ENCODE measurements around the gene CCDC91. TPM values are rescaled to one million over a fixed set of nuclear protein-coding genes. Genes with fewer than 3 reads are reported as not detected.
"Not testable (repeated sequence)": the region's sequence is repeated elsewhere in the genome, so short reads cannot be mapped to it uniquely, and the experiment has no call there.

Gene CCDC91
- total and polyA plus RNA-seq, 2 donors from 2014 or later: 17.5 to 35.7 TPM

DNA sequence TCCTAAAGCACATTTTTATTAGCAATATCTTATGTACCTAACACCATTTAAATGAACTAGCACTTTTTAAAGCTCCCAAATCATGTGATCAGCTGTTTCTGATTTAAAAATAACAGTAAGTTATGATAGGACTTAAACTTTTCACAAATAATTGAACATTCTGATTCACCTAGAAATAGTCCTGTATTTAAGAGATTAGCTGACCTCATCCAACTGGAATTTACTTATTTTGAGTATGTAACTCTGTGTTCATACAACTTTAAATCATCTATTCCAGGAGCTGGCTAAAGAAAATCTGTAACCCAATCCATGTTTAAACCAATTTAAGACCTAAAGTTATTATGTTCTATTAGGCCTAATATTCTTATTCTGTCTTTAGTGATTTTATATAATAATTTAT, 184.3 kb downstream of the CCDC91 start:
- H3K27me3 ChIP-seq (ENCODE audit: control insufficient read depth, insufficient read depth, low read length): no peaks in the 10 kb centered on the region
- intact Hi-C loops (cut with DNase I): no loop called here
- no peak for FAIRE-seq
- H3K4me3 ChIP-seq (ENCODE audit: low read length in 3 of 3): no peak overlapping the region
- TF ChIP-seq, protein P1, sequence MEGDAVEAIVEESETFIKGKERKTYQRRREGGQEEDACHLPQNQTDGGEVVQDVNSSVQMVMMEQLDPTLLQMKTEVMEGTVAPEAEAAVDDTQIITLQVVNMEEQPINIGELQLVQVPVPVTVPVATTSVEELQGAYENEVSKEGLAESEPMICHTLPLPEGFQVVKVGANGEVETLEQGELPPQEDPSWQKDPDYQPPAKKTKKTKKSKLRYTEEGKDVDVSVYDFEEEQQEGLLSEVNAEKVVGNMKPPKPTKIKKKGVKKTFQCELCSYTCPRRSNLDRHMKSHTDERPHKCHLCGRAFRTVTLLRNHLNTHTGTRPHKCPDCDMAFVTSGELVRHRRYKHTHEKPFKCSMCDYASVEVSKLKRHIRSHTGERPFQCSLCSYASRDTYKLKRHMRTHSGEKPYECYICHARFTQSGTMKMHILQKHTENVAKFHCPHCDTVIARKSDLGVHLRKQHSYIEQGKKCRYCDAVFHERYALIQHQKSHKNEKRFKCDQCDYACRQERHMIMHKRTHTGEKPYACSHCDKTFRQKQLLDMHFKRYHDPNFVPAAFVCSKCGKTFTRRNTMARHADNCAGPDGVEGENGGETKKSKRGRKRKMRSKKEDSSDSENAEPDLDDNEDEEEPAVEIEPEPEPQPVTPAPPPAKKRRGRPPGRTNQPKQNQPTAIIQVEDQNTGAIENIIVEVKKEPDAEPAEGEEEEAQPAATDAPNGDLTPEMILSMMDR (IDR thresholded peaks at IDR 0.05; ENCODE audit: borderline replicate concordance, extremely low read depth, insufficient read depth): no peak
- peaks cover 0 to 8% (median 0%) of the 10 kb centered on the region in 3 donors for H3K36me3 ChIP-seq (ENCODE audit: control insufficient read depth in 2 of 3, insufficient read depth in 3 of 3, low read length in 3 of 3)
- no peak overlapping the region for H3K9ac ChIP-seq (ENCODE audit: low read length in 3 of 3)
- H3K9me3 ChIP-seq (ENCODE audit: control insufficient read depth in 2 of 3, insufficient read depth in 1 of 3, low read length in 3 of 3): peaks cover 0 to 25% (median 0%) of the 10 kb centered on the region in 3 donors
- H3K4me1 ChIP-seq (ENCODE audit: control insufficient read depth in 2 of 3, insufficient read depth in 2 of 3, low read depth in 1 of 3, low read length in 3 of 3): no peaks in the 10 kb centered on the region
- H3K27ac ChIP-seq (ENCODE audit: low read depth in 2 of 2, low read length in 2 of 2): no peak overlapping the region
- no peak for DNase-seq

DNA sequence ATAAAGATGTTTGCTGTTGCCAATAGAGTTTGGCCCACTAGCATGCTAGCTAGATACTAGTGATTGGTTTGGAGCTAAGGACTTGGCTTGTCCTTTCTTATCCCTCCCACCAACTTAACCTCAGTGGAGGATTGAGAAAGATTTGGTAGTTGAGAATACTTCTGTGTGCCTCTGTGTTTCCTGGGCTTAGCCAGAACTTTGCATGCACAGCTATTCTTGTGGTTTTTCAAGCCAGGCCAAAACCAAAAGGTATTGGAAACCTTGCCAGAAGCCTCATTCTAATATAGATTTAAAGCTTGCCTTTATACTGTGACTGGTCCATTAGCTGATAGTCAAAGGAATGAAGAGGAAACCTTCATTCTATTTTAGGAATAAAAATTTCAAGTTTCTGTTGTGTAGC, 188.5 kb downstream of the CCDC91 start:
- Histone ChIP-seq H3K9me3 (ENCODE audit: control insufficient read depth in 2 of 3, insufficient read depth in 1 of 3, low read length in 3 of 3) (no peaks in the 10 kb centered on the region), H3K27ac (ENCODE audit: low read depth in 2 of 2, low read length in 2 of 2) (no peak overlapping the region), H3K27me3 (ENCODE audit: control insufficient read depth, insufficient read depth, low read length) (no peaks in the 10 kb centered on the region), H3K9ac (ENCODE audit: low read length in 3 of 3) (no peak overlapping the region), H3K36me3 (ENCODE audit: control insufficient read depth in 2 of 3, insufficient read depth in 3 of 3, low read length in 3 of 3) (no peaks in the 10 kb centered on the region), H3K4me1 (ENCODE audit: control insufficient read depth in 2 of 3, insufficient read depth in 2 of 3, low read depth in 1 of 3, low read length in 3 of 3) (no peaks in the 10 kb centered on the region), H3K4me3 (ENCODE audit: low read length in 3 of 3) (no peak overlapping the region)
- FAIRE-seq: no peak
- TF ChIP-seq, protein P1 (IDR thresholded peaks at IDR 0.05; ENCODE audit: borderline replicate concordance, extremely low read depth, insufficient read depth): no peak
- DNase-seq: no peak
- intact Hi-C loops (cut with DNase I): no loop called here

DNA sequence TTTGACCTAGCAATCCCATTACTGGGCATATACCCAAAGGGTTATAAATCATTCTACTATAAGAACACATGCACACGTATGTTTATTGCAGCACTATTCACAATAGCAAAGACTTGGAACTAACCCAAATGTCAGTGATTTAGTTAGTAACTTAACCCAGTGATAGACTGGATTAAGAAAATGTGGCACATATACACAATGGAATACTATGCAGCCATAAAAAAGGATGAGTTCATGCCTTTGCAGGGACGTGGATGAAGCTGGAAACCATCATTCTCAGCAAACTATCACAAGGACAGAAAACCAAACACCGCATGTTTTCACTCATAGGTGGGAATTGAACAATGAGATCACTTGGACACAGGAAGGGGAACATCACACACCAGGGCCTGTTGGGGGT, 189.5 kb downstream of the CCDC91 start:
- H3K9me3 ChIP-seq (ENCODE audit: control insufficient read depth in 2 of 3, insufficient read depth in 1 of 3, low read length in 3 of 3); FAIRE-seq; H3K4me3 ChIP-seq (ENCODE audit: low read length in 3 of 3); H3K9ac ChIP-seq (ENCODE audit: low read length in 3 of 3); intact Hi-C loops (cut with DNase I); DNase-seq; H3K27me3 ChIP-seq (ENCODE audit: control insufficient read depth, insufficient read depth, low read length); H3K36me3 ChIP-seq (ENCODE audit: control insufficient read depth in 2 of 3, insufficient read depth in 3 of 3, low read length in 3 of 3); H3K27ac ChIP-seq (ENCODE audit: low read depth in 2 of 2, low read length in 2 of 2); H3K4me1 ChIP-seq (ENCODE audit: control insufficient read depth in 2 of 3, insufficient read depth in 2 of 3, low read depth in 1 of 3, low read length in 3 of 3): not testable (repeated sequence)

DNA sequence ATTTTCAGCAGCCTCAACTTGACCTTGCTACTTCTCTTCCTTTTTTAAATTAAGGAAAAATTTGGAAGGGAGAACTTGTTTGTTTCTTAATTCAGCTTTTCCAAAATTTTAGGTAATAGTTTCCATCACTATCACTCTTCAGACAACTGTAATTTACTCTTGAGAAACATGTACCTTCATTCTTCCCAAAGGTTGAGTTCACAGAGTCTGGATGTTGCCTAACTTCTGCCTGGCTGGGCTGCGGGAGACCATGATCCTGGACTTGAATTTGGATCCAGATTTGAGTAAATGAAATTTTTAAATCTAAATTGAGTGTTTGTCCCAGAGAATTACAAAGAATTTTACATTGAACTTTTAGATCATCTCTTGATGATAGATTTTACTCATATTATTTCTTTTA, 193.1 kb downstream of the CCDC91 start:
- Histone ChIP-seq H3K36me3 (ENCODE audit: control insufficient read depth in 2 of 3, insufficient read depth in 3 of 3, low read length in 3 of 3) (no peaks in the 10 kb centered on the region), H3K4me1 (ENCODE audit: control insufficient read depth in 2 of 3, insufficient read depth in 2 of 3, low read depth in 1 of 3, low read length in 3 of 3) (no peaks in the 10 kb centered on the region), H3K9me3 (ENCODE audit: control insufficient read depth in 2 of 3, insufficient read depth in 1 of 3, low read length in 3 of 3) (no peaks in the 10 kb centered on the region), H3K4me3 (ENCODE audit: low read length in 3 of 3) (no peak overlapping the region), H3K27ac (ENCODE audit: low read depth in 2 of 2, low read length in 2 of 2) (no peak overlapping the region), H3K27me3 (ENCODE audit: control insufficient read depth, insufficient read depth, low read length) (no peaks in the 10 kb centered on the region), H3K9ac (ENCODE audit: low read length in 3 of 3) (no peak overlapping the region)
- intact Hi-C loops (cut with DNase I): no loop called here
- TF ChIP-seq, protein P1 (IDR thresholded peaks at IDR 0.05; ENCODE audit: borderline replicate concordance, extremely low read depth, insufficient read depth): no peak
- no peak for DNase-seq
- no peak for FAIRE-seq

All from kidney (tissue), 14 donors.